Activated T-cell treated with anti-CD3 and anti-CD28 coated beads, Interleukin-2, amount 50 U/mL, for 48 hours (primary cell): ENCODE measurements around the gene C6orf120.
A peak's percentile ranks its signal among the peaks of the same experiment; 100 is the strongest.

Source experiments
- DNase-seq, 2 experiments: peaks; one replicate each; pipeline ENCODE4 v3.0.0-alpha.2; 2020

The C6orf120 gene

GRCh38 chr6:169725125-169726048 is 23.5 kb downstream of the C6orf120 start:
- DNase-seq = peak; percentile 50 to 54

- DNase-seq = no peak
Measured at GRCh38 chr6:169726049-169726400, 24.1 kb downstream of the C6orf120 start.

GRCh38 chr6:169726963-169727362 is 25.0 kb downstream of the C6orf120 start:
- DNase-seq = no peak

- DNase-seq = no peak
Measured at GRCh38 chr6:169729961-169730360, 28.0 kb downstream of the C6orf120 start.

GRCh38 chr6:169738204-169738975 is 36.5 kb downstream of the C6orf120 start:
- no peak for DNase-seq

- DNase-seq = no peak
Measured at GRCh38 chr6:169738976-169739529, 37.1 kb downstream of the C6orf120 start.

- DNase-seq = no peak
Measured at GRCh38 chr6:169741344-169741743, 39.4 kb downstream of the C6orf120 start.

GRCh38 chr6:169745405-169745804 is 43.5 kb downstream of the C6orf120 start:
- no peak for DNase-seq

GRCh38 chr6:169746556-169746955 is 44.6 kb downstream of the C6orf120 start:
- DNase-seq = no peak

GRCh38 chr6:169751242-169752073 is 49.5 kb downstream of the C6orf120 start, which contains the start of the genes DYNLT2 and ERMARD:
Gene DYNLT2, minus strand, starts transcription at chr6:169751572. Its CDS starts 114 bp downstream, at chr6:169751458.
Gene ERMARD, plus strand, starts transcription at chr6:169751622. Its CDS starts 36 bp downstream, at chr6:169751658.
- peak; percentile 96 to 97 for DNase-seq

- no peak for DNase-seq
Measured at GRCh38 chr6:169752074-169752623, 50.2 kb downstream of the C6orf120 start.
